BLaER1 (cell line): ENCODE results near the gene BRAP.
"Not testable (repeated sequence)": the region's sequence is repeated elsewhere in the genome, so short reads cannot be mapped to it uniquely, and the experiment has no call there.

ENCODE experiments used
- H3K27ac ChIP-seq: shearing (Covaris generic); formaldehyde crosslinking; 2 replicates; pipeline ENCODE4 v1.8.1; 2022
- H3K27me3 ChIP-seq: shearing (Covaris generic); formaldehyde crosslinking; 2 replicates; pipeline ENCODE4 v1.8.1; 2022
- H3K36me3 ChIP-seq: shearing (Covaris generic); formaldehyde crosslinking; 2 replicates; pipeline ENCODE4 v1.8.1; 2022
- H3K4me1 ChIP-seq: shearing (Covaris generic); formaldehyde crosslinking; 2 replicates; pipeline ENCODE4 v1.8.1; 2022
- H3K4me2 ChIP-seq: shearing (Covaris generic); formaldehyde crosslinking; 2 replicates; pipeline ENCODE4 v1.8.1; 2022
- H3K4me3 ChIP-seq: shearing (Covaris generic); formaldehyde crosslinking; 2 replicates; pipeline ENCODE4 v1.8.1; 2022
- H3K9ac ChIP-seq: shearing (Covaris generic); formaldehyde crosslinking; 2 replicates; pipeline ENCODE4 v1.8.1; 2022
- H3K9me3 ChIP-seq: shearing (Covaris generic); formaldehyde crosslinking; 2 replicates; pipeline ENCODE4 v1.8.1; 2022
- H4K20me1 ChIP-seq: shearing (Covaris generic); formaldehyde crosslinking; 2 replicates; pipeline ENCODE4 v1.8.1; 2022
- Cebpa-rat ChIP-seq: shearing (Covaris generic); IDR thresholded peaks from 2 replicates; pipeline ENCODE4 v1.8.1; 2022

BRAP gene

DNA sequence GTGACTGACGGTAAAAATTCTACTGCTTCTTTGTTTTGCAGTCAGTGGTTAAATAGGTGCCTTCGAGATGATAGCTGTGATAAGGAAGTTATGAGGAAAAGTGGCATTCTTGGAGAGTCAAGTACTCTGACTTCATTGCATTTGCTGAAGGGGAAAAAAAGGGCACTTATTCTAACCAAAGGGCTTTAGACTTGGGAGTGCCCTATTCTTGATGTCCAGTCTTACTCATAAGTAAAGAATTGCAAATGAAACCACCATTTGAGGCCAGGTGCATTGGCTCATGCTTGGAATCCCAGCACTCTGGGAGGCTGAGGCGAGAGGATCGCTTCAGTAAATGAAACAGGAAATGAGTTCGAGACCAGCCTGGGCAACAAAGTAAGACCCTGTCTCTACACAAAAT lies 40.3 kb downstream of the BRAP start:
- H3K9me3 ChIP-seq = no peaks in the 10 kb centered on the region
- peaks cover 100% of the 10 kb centered on the region for H3K36me3 ChIP-seq
- TF ChIP-seq Cebpa-rat = no peak
- H3K9ac ChIP-seq = no peak overlapping the region
- no peaks in the 10 kb centered on the region for H3K27me3 ChIP-seq
- H4K20me1 ChIP-seq = peaks cover 31% of the 10 kb centered on the region
- no peak overlapping the region for H3K4me3 ChIP-seq
- no peak overlapping the region for H3K4me2 ChIP-seq
- no peak overlapping the region for H3K27ac ChIP-seq
- peaks cover 5% of the 10 kb centered on the region; the same call in 1 of the 2 replicates for H3K4me1 ChIP-seq

DNA sequence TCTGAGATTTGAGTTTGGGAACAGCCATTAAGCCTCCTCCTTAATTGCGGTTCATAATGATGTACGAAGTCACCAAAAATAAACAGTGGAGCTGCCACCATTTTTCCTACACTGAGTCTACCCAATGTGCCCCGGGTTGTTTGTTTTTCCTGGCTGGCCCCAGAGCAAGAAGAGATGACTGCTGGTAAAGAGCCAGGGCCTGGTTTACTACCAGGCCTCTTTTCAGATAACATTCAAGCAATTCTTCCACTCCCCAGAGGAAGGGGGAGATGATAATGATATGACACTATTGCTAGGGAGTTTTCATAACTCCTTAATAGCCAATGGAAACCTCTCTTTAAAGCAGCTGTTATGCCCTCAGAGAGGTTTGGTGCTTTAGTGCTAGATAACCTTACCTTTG lies 42.3 kb downstream of the BRAP start:
- H4K20me1 ChIP-seq = peaks cover 31% of the 10 kb centered on the region
- no peak overlapping the region for H3K27ac ChIP-seq
- H3K36me3 ChIP-seq = peaks cover 93% of the 10 kb centered on the region
- no peak for TF ChIP-seq Cebpa-rat
- H3K4me3 ChIP-seq = no peak overlapping the region
- H3K9ac ChIP-seq = no peak overlapping the region
- H3K4me1 ChIP-seq = peaks cover 5% of the 10 kb centered on the region; the same call in 1 of the 2 replicates
- no peaks in the 10 kb centered on the region for H3K9me3 ChIP-seq
- no peak overlapping the region for H3K4me2 ChIP-seq
- H3K27me3 ChIP-seq = no peaks in the 10 kb centered on the region

- H3K27me3 ChIP-seq = no peaks in the 10 kb centered on the region
- H3K9me3 ChIP-seq = no peaks in the 10 kb centered on the region
- no peak overlapping the region for H3K9ac ChIP-seq
- peaks cover 31% of the 10 kb centered on the region for H4K20me1 ChIP-seq
- no peak overlapping the region for H3K4me2 ChIP-seq
- TF ChIP-seq Cebpa-rat = no peak
- peaks cover 5% of the 10 kb centered on the region; the same call in 1 of the 2 replicates for H3K4me1 ChIP-seq
- H3K4me3 ChIP-seq = no peak overlapping the region
- H3K36me3 ChIP-seq = peaks cover 91% of the 10 kb centered on the region
- H3K27ac ChIP-seq = no peak overlapping the region
Observed at GRCh38 chr12:111642681-111643426, 42.9 kb downstream of the BRAP start.

DNA sequence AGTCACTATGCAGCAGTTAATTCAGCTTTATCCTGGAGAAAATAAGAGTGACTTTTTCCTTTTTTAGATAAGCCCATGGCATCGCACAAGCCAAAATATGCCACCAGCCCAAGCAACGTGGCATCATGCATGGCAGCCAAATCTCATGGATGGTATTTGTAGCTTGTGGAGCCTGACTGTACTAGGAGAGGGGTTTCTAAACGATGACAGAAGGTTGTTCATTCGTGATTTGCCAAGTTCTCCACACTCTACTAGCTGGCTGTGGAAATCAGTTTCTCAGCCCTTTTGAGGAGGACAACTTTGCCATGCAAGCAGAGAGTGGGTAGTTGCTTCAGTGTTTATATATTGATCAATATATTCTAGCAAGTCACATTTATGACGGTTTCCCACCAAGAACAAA lies 45.2 kb downstream of the BRAP start:
- no peaks in the 10 kb centered on the region for H3K27me3 ChIP-seq
- no peak for TF ChIP-seq Cebpa-rat
- no peak overlapping the region for H3K27ac ChIP-seq
- peaks cover 67% of the 10 kb centered on the region for H3K36me3 ChIP-seq
- peaks cover 19% of the 10 kb centered on the region; the same call in 1 of the 2 replicates for H4K20me1 ChIP-seq
- no peak overlapping the region for H3K4me3 ChIP-seq
- H3K9me3 ChIP-seq = no peaks in the 10 kb centered on the region
- no peak overlapping the region for H3K4me2 ChIP-seq
- no peak overlapping the region for H3K9ac ChIP-seq
- H3K4me1 ChIP-seq = peaks cover 7% of the 10 kb centered on the region

DNA sequence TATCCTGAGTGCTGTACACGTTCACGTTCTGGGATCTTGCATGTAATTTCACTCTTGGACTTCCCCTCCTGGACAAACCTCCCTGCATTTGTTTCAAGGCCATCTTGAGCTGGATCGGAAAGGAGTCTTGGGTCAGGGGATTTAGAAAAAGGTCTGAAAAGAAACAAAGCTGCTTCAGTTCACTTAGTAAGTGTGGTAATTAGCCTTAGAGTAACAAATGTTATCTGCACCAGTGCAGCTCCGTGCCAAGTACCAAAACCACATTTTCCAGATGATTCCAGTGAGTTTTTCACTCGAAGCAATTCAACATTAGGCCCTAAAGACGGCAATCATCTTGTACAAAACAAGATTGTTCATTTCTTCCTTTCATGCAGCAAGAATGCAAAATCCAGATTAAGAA lies 47.2 kb downstream of the BRAP start:
- no peak overlapping the region for H3K4me2 ChIP-seq
- H3K4me1 ChIP-seq = peaks cover 14% of the 10 kb centered on the region
- TF ChIP-seq Cebpa-rat = no peak
- H3K27me3 ChIP-seq = no peaks in the 10 kb centered on the region
- peaks cover 15% of the 10 kb centered on the region; the same call in 1 of the 2 replicates for H4K20me1 ChIP-seq
- peaks cover 48% of the 10 kb centered on the region for H3K36me3 ChIP-seq
- no peak overlapping the region for H3K9ac ChIP-seq
- H3K4me3 ChIP-seq = no peak overlapping the region
- H3K27ac ChIP-seq = no peak overlapping the region
- H3K9me3 ChIP-seq = no peaks in the 10 kb centered on the region

GRCh38 chr12:111636209-111636945 lies 49.4 kb downstream of the BRAP start:
- TF ChIP-seq Cebpa-rat = no peak
- Histone ChIP-seq H3K4me3 (no peak overlapping the region), H3K9me3 (no peaks in the 10 kb centered on the region), H3K4me2 (no peak overlapping the region), H3K36me3 (peaks cover 26% of the 10 kb centered on the region), H3K27me3 (no peaks in the 10 kb centered on the region), H4K20me1 (no peaks in the 10 kb centered on the region), H3K27ac (no peak overlapping the region), H3K9ac (no peak overlapping the region), H3K4me1 (peaks cover 18% of the 10 kb centered on the region)

- Histone ChIP-seq H3K27me3 (no peaks in the 10 kb centered on the region), H3K4me3 (no peak overlapping the region), H3K9me3 (no peaks in the 10 kb centered on the region), H3K36me3 (peaks cover 17% of the 10 kb centered on the region), H4K20me1 (no peaks in the 10 kb centered on the region), H3K27ac (no peak overlapping the region), H3K4me2 (no peak overlapping the region), H3K9ac (no peak overlapping the region), H3K4me1 (peaks cover 18% of the 10 kb centered on the region)
- TF ChIP-seq Cebpa-rat = no peak
Observed at GRCh38 chr12:111635524-111635923, 50.2 kb downstream of the BRAP start.

- TF ChIP-seq Cebpa-rat = no peak
- peaks cover 10% of the 10 kb centered on the region for H3K4me1 ChIP-seq
- H3K9me3 ChIP-seq = no peaks in the 10 kb centered on the region
- H3K36me3 ChIP-seq = no peaks in the 10 kb centered on the region
- H3K4me2 ChIP-seq = no peak overlapping the region
- no peak overlapping the region for H3K9ac ChIP-seq
- H3K4me3 ChIP-seq = no peak overlapping the region
- H4K20me1 ChIP-seq = no peaks in the 10 kb centered on the region
- no peaks in the 10 kb centered on the region for H3K27me3 ChIP-seq
- no peak overlapping the region for H3K27ac ChIP-seq
Observed at GRCh38 chr12:111628505-111629260, 57.1 kb downstream of the BRAP start.

GRCh38 chr12:111626230-111626629 lies 59.5 kb downstream of the BRAP start:
- no peak for TF ChIP-seq Cebpa-rat
- no peak overlapping the region for H3K4me3 ChIP-seq
- H3K36me3 ChIP-seq = no peaks in the 10 kb centered on the region
- H3K27ac ChIP-seq = no peak overlapping the region
- no peak overlapping the region for H3K4me2 ChIP-seq
- no peak overlapping the region for H3K9ac ChIP-seq
- H3K27me3 ChIP-seq = no peaks in the 10 kb centered on the region
- H4K20me1 ChIP-seq = no peaks in the 10 kb centered on the region
- H3K4me1 ChIP-seq = peaks cover 5% of the 10 kb centered on the region; the same call in 1 of the 2 replicates
- H3K9me3 ChIP-seq = no peaks in the 10 kb centered on the region

GRCh38 chr12:111624540-111624939 lies 61.2 kb downstream of the BRAP start:
- no peak overlapping the region for H3K9ac ChIP-seq
- no peaks in the 10 kb centered on the region for H3K9me3 ChIP-seq
- H3K4me2 ChIP-seq = no peak overlapping the region
- no peaks in the 10 kb centered on the region for H3K36me3 ChIP-seq
- no peaks in the 10 kb centered on the region for H4K20me1 ChIP-seq
- H3K4me1 ChIP-seq = no peaks in the 10 kb centered on the region
- no peak overlapping the region for H3K27ac ChIP-seq
- H3K27me3 ChIP-seq = no peaks in the 10 kb centered on the region
- no peak for TF ChIP-seq Cebpa-rat
- H3K4me3 ChIP-seq = no peak overlapping the region

- not testable (repeated sequence) for H4K20me1 ChIP-seq, H3K27ac ChIP-seq, H3K27me3 ChIP-seq, H3K36me3 ChIP-seq, H3K9me3 ChIP-seq, H3K4me1 ChIP-seq, H3K4me2 ChIP-seq, H3K4me3 ChIP-seq, H3K9ac ChIP-seq
Observed at GRCh38 chr12:111617841-111618240, 67.9 kb downstream of the BRAP start.
